Mesenchymal stem cell (in vitro differentiated cells and primary cell): ENCODE measurements around the gene DDO.

ENCODE experiments used
- DNase-seq: peaks from one replicate; pipeline ENCODE4 v3.0.0-alpha.2; 2013
- H2AFZ ChIP-seq: one replicate; pipeline ENCODE4 v1.6.1; 2013; ENCODE audit warnings: low read depth, mild to moderate bottlenecking, control low read depth, inconsistent platforms, low read length, moderate library complexity
- H2AK5ac ChIP-seq: 2 replicates; pipeline ENCODE4 v1.6.1; 2013; ENCODE audit warnings: low read length, moderate library complexity, mild to moderate bottlenecking, inconsistent platforms; ENCODE audit not compliant: severe bottlenecking
- H2BK120ac ChIP-seq: one replicate; pipeline ENCODE4 v1.6.1; 2013; ENCODE audit warnings: low read depth, mild to moderate bottlenecking, inconsistent platforms, low read length, moderate library complexity
- H2BK12ac ChIP-seq, 2 experiments: one replicate each; pipeline ENCODE4 v1.6.1; 2013; ENCODE audit warnings: inconsistent platforms in 2 of 2, low read length in 2 of 2, mild to moderate bottlenecking in 2 of 2, moderate library complexity in 2 of 2, control low read depth in 1 of 2
- H2BK15ac ChIP-seq: one replicate; pipeline ENCODE4 v1.6.1; 2013; ENCODE audit warnings: mild to moderate bottlenecking, low read depth, inconsistent platforms; ENCODE audit not compliant: poor library complexity, severe bottlenecking
- H2BK5ac ChIP-seq: 2 replicates; pipeline ENCODE4 v1.6.1; 2013; ENCODE audit warnings: low read depth, mild to moderate bottlenecking, low read length, control low read depth, inconsistent platforms; ENCODE audit not compliant: poor library complexity, severe bottlenecking
- H3K14ac ChIP-seq, 2 experiments: one replicate each; pipeline ENCODE4 v1.6.1; 2013; ENCODE audit warnings: inconsistent platforms in 2 of 2, low read length in 2 of 2, control low read depth in 1 of 2, mild to moderate bottlenecking in 1 of 2, moderate library complexity in 1 of 2
- H3K18ac ChIP-seq, 2 experiments: one replicate each; pipeline ENCODE4 v1.6.1; 2013; ENCODE audit warnings: inconsistent platforms in 2 of 2, low read length in 2 of 2, control low read depth in 1 of 2, low read depth in 1 of 2, mild to moderate bottlenecking in 1 of 2
- H3K23ac ChIP-seq, 2 experiments: one replicate each; pipeline ENCODE4 v1.6.1; 2013; ENCODE audit warnings: inconsistent platforms in 2 of 2, low read length in 2 of 2, mild to moderate bottlenecking in 2 of 2, moderate library complexity in 2 of 2, control low read depth in 1 of 2
- H3K27ac ChIP-seq: 2 replicates; pipeline ENCODE4 v1.5.1; 2013; ENCODE audit warnings: mild to moderate bottlenecking, moderate library complexity, low read length, control low read depth, inconsistent platforms; ENCODE audit not compliant: poor library complexity, severe bottlenecking
- H3K27me3 ChIP-seq, 2 experiments: 2 replicates each; pipeline versions ENCODE4 v1.6.1 to v1.7.0; 2013; ENCODE audit warnings: low read length in 2 of 2, mild to moderate bottlenecking in 2 of 2, moderate library complexity in 2 of 2, control low read depth in 1 of 2, inconsistent platforms in 1 of 2; ENCODE audit not compliant: control insufficient read depth in 1 of 2, insufficient read depth in 1 of 2
- H3K36me3 ChIP-seq, 2 experiments: 2 replicates each; pipeline versions ENCODE4 v1.6.1 to v1.7.0; 2013; ENCODE audit warnings: low read length in 2 of 2, control low read depth in 1 of 2, inconsistent platforms in 1 of 2, low read depth in 1 of 2, mild to moderate bottlenecking in 1 of 2; ENCODE audit not compliant: insufficient read depth in 2 of 2, control insufficient read depth in 1 of 2
- H3K4ac ChIP-seq, 2 experiments: one replicate each; pipeline ENCODE4 v1.6.1; 2013; ENCODE audit warnings: inconsistent platforms in 2 of 2, low read length in 2 of 2, mild to moderate bottlenecking in 2 of 2, moderate library complexity in 2 of 2, control low read depth in 1 of 2, low read depth in 1 of 2
- H3K4me1 ChIP-seq: 2 replicates; pipeline ENCODE4 v1.6.1; 2013; ENCODE audit warnings: low read depth, low read length, control low read depth; ENCODE audit not compliant: control insufficient read depth, insufficient read depth
- H3K4me2 ChIP-seq: 2 replicates; pipeline ENCODE4 v1.6.1; 2013; ENCODE audit warnings: low read length, mild to moderate bottlenecking, inconsistent platforms; ENCODE audit not compliant: poor library complexity, severe bottlenecking
- H3K4me3 ChIP-seq, 2 experiments: 2 replicates each; pipeline versions ENCODE4 v1.5.1 to v1.7.0; 2013; ENCODE audit warnings: low read length in 2 of 2, mild to moderate bottlenecking in 2 of 2, control low read depth in 1 of 2, low read depth in 1 of 2; ENCODE audit not compliant: insufficient read depth in 1 of 2
- H3K79me1 ChIP-seq: replicated peaks from 2 replicates; pipeline ENCODE4 v1.6.1; 2013; ENCODE audit warnings: mild to moderate bottlenecking, control low read depth, low read length, inconsistent platforms; ENCODE audit not compliant: poor library complexity, severe bottlenecking
- H3K9ac ChIP-seq: 2 replicates; pipeline ENCODE4 v1.7.0; 2013; ENCODE audit warnings: mild to moderate bottlenecking, low read length, moderate library complexity
- H3K9me3 ChIP-seq: 2 replicates; pipeline ENCODE4 v1.7.0; 2013; ENCODE audit warnings: mild to moderate bottlenecking, low read length; ENCODE audit not compliant: control insufficient read depth
- H4K8ac ChIP-seq: one replicate; pipeline ENCODE4 v1.6.1; 2013; ENCODE audit warnings: inconsistent platforms, mild to moderate bottlenecking, low read length, moderate library complexity
- H4K91ac ChIP-seq: one replicate; pipeline ENCODE4 v1.6.1; 2013; ENCODE audit warnings: mild to moderate bottlenecking, low read length, inconsistent platforms
- WGBS: methylation state at CpG from one replicate; pipeline ENCODE4 v1.1.7; 2013; ENCODE audit warnings: mixed read lengths; 5-methylcytosine and 5-hydroxymethylcytosine counted together

Gene DDO

DNA sequence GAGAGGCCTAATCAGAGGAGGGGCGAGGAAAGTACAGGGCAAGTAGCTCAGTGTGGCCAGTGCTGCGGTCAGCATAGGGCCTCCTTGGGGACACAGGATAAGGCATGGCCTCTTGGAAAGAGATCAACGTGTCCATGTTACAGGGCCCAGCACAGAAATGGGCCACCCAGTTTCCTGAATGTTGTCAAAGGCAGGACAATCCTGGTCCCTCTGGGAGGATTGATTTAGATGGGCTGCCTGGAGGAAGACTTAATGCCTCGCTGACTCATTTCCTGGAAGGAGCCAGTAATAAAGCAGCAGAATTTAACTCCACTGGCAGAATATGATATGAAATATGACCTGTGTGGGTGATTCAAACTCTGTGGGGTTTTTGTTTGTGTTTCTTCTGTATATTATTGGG lies 16.6 kb downstream of the DDO start:
- Histone ChIP-seq H3K4ac (no peak overlapping the region), H3K18ac (peak overlapping the region in 1 of 2 experiments; percentile 60), H3K36me3 (no peaks in the 10 kb centered on the region), H3K4me2 (no peak overlapping the region), H3K27me3 (no peaks in the 10 kb centered on the region), H2BK5ac (no peak overlapping the region), H2BK15ac (no peak overlapping the region), H4K91ac (no peak overlapping the region), H3K14ac (no peak overlapping the region), H4K8ac (no peak overlapping the region), H3K9ac (peak overlapping the region; percentile 42), H3K4me3 (no peak overlapping the region), H2AK5ac (no peak overlapping the region), H3K4me1 (no peaks in the 10 kb centered on the region), H2BK12ac (no peak overlapping the region), H2AFZ (no peak overlapping the region), H3K27ac (no peak overlapping the region), H3K23ac (no peak overlapping the region), H3K9me3 (no peaks in the 10 kb centered on the region), H3K79me1 (no peaks in the 10 kb centered on the region), H2BK120ac (no peak overlapping the region)
- DNase-seq = peak; percentile 11
- 57% methylated on average over 4 of the region's 4 CpGs for WGBS

DNA sequence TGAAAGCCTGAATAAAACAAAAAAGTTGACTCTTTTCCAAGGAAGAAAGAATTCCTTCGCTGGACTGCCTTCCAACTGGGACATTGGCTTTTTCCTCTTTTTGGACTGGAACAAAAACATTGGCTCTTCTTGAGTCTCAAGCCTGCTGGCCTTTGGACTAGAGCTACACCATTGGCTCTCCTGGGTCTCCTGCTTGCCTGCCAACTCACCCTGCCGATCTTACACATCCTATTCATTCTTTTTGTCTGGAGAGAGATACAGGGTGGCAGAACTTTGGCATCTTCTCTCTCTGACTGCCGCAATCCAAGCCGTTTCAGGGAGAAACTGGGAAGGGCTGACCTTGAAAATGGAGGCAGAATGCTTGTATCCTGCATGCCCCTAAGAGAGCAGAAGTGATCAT lies 20.2 kb downstream of the DDO start:
- no peak overlapping the region for H4K8ac ChIP-seq
- no peak overlapping the region for H3K23ac ChIP-seq
- H2BK5ac ChIP-seq = no peak overlapping the region
- no peak overlapping the region for H2AK5ac ChIP-seq
- H2BK120ac ChIP-seq = no peak overlapping the region
- H3K79me1 ChIP-seq = no peaks in the 10 kb centered on the region
- H3K4ac ChIP-seq = no peak overlapping the region
- H4K91ac ChIP-seq = no peak overlapping the region
- H3K36me3 ChIP-seq = no peaks in the 10 kb centered on the region
- no peak overlapping the region for H3K27ac ChIP-seq
- H2AFZ ChIP-seq = no peak overlapping the region
- no peak overlapping the region for H2BK12ac ChIP-seq
- H3K4me3 ChIP-seq = no peak overlapping the region
- WGBS = 80% methylated on average over 4 of the region's 4 CpGs
- H3K4me1 ChIP-seq = no peaks in the 10 kb centered on the region
- no peak overlapping the region for H3K9ac ChIP-seq
- H3K4me2 ChIP-seq = no peak overlapping the region
- no peak for DNase-seq
- H3K18ac ChIP-seq = no peak overlapping the region
- H3K14ac ChIP-seq = no peak overlapping the region
- no peak overlapping the region for H2BK15ac ChIP-seq
- H3K27me3 ChIP-seq = peaks cover 0 to 3% of the 10 kb centered on the region in 2 experiments
- H3K9me3 ChIP-seq = no peaks in the 10 kb centered on the region

DNA sequence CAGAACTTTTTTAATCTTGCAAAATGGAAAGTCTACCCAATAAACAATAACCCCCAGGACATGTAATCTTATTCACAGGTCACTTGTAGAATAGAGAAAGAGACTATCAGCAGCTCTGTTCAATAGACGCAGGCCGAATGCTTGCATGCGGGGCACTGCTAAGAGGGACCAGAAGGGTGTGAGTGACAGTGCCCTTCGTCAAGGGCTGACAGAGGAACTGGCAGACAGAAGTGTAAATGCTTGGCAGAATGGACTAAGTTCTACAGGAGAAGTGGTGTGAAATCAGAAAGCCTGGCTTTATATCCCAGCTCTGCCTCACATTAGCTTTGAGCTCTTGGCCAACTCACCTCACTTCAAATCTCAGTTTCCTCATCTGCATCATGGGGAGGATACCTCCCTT lies 21.0 kb downstream of the DDO start:
- H3K14ac ChIP-seq = no peak overlapping the region
- H3K4ac ChIP-seq = no peak overlapping the region
- no peaks in the 10 kb centered on the region for H3K79me1 ChIP-seq
- H2BK15ac ChIP-seq = no peak overlapping the region
- no peaks in the 10 kb centered on the region for H3K9me3 ChIP-seq
- no peaks in the 10 kb centered on the region for H3K4me1 ChIP-seq
- no peak overlapping the region for H3K23ac ChIP-seq
- no peak overlapping the region for H3K18ac ChIP-seq
- no peak overlapping the region for H3K27ac ChIP-seq
- WGBS = 96% methylated on average over 4 of the region's 4 CpGs
- no peak for DNase-seq
- H3K9ac ChIP-seq = no peak overlapping the region
- no peak overlapping the region for H4K91ac ChIP-seq
- H3K4me2 ChIP-seq = no peak overlapping the region
- no peak overlapping the region for H3K4me3 ChIP-seq
- H2BK5ac ChIP-seq = no peak overlapping the region
- no peak overlapping the region for H2BK12ac ChIP-seq
- no peak overlapping the region for H2BK120ac ChIP-seq
- no peaks in the 10 kb centered on the region for H3K36me3 ChIP-seq
- H4K8ac ChIP-seq = no peak overlapping the region
- H2AK5ac ChIP-seq = no peak overlapping the region
- no peak overlapping the region for H2AFZ ChIP-seq
- peaks cover 0 to 3% of the 10 kb centered on the region in 2 experiments for H3K27me3 ChIP-seq

DNA sequence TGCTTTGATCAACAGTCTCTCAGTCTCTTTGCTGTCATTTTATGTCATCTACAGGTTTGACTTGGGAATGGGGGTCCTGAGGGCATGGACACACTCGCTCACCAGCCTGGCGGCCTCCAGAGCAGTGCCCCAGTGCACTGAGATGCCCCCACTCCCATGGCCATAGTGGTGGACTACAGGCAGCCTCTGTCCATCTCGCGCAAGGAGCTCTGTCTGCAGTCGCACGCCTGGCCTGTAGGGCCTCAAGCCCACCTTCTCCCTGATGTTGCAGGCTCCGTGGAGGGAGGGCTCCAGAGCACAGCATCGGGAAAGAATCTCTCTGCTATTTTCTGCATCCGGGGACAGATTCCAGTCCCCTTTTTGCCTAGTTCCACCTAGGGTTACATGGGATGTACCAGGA lies 22.6 kb downstream of the DDO start:
- Histone ChIP-seq H4K8ac (no peak overlapping the region), H3K4me2 (no peak overlapping the region), H3K9me3 (no peaks in the 10 kb centered on the region), H3K4me3 (no peak overlapping the region), H3K4me1 (no peaks in the 10 kb centered on the region), H2AFZ (no peak overlapping the region), H3K18ac (no peak overlapping the region), H3K36me3 (no peaks in the 10 kb centered on the region), H3K79me1 (no peaks in the 10 kb centered on the region), H3K4ac (no peak overlapping the region), H2BK5ac (no peak overlapping the region), H2BK120ac (no peak overlapping the region), H3K9ac (no peak overlapping the region), H2BK15ac (no peak overlapping the region), H3K27me3 (peaks cover 0 to 4% of the 10 kb centered on the region in 2 experiments), H3K23ac (no peak overlapping the region), H3K14ac (no peak overlapping the region), H3K27ac (no peak overlapping the region), H2AK5ac (no peak overlapping the region), H2BK12ac (no peak overlapping the region), H4K91ac (no peak overlapping the region)
- WGBS = 72% methylated on average over 9 of the region's 9 CpGs
- DNase-seq = no peak
